ENCODE data around the gene LIX1.

LIX1 gene

DNA sequence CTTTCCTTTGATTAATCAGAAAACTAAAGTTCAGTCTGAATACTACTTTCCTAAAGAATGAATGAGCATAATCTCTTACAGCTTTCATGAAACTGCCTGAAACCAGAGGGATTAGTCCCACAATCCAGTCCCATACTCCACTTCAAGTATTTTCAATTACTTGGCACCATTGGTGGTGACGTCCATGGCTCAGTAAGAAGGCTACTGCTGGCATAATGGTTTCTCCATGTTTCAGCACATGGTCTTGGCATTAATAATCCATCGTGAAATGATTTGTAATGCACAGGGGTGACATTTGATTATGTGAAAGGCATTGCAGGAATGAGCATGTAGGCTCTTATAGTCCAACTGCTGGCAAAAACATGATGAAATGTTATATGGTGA is 23.4 kb downstream of the LIX1 start:
- Histone ChIP-seq H3K4ac (ENCODE audit: low read depth, low read length) (no peak overlapping the region), H3K23ac (ENCODE audit: low read length) (no peak overlapping the region), H2AFZ (ENCODE audit: insufficient read depth, low read length, poor library complexity) (no peak overlapping the region), H3K9me3 (ENCODE audit: insufficient read depth, low read depth, low read length) (no peaks in the 10 kb centered on the region), H2BK120ac (ENCODE audit: insufficient read depth, low read length, poor library complexity) (no peak overlapping the region), H3K18ac (ENCODE audit: low read length) (no peak overlapping the region), H3K9ac (ENCODE audit: low read length) (no peak overlapping the region), H3K79me1 (ENCODE audit: low read length) (no peaks in the 10 kb centered on the region), H2BK12ac (ENCODE audit: low read length) (no peak overlapping the region), H4K12ac (ENCODE audit: low read depth, low read length) (no peak overlapping the region), H4K91ac (ENCODE audit: low read depth, low read length) (no peak overlapping the region), H3K27me3 (ENCODE audit: insufficient read depth, low read length) (no peaks in the 10 kb centered on the region), H4K8ac (ENCODE audit: low read depth, low read length) (no peak overlapping the region), H3K36me3 (ENCODE audit: control insufficient read depth in 1 of 2, insufficient read depth in 2 of 2, low read length in 2 of 2) (no peaks in the 10 kb centered on the region), H3K4me1 (ENCODE audit: control insufficient read depth in 1 of 2, insufficient read depth in 2 of 2, low read length in 2 of 2) (peaks cover 0 to 3% of the 10 kb centered on the region in 2 experiments), H3K4me3 (ENCODE audit: low read depth, low read length) (no peak overlapping the region), H3K27ac (ENCODE audit: low read depth, low read length) (no peak overlapping the region), H3K4me2 (ENCODE audit: low read length) (no peak overlapping the region), H3K14ac (ENCODE audit: low read length) (no peak overlapping the region), H2BK5ac (ENCODE audit: low read depth, low read length, poor library complexity) (no peak overlapping the region), H2AK5ac (ENCODE audit: low read length) (no peak overlapping the region), H3K79me2 (ENCODE audit: control insufficient read depth, insufficient read depth, low read length, poor library complexity) (no peaks in the 10 kb centered on the region)
- DNase-seq = no peak
- WGBS (ENCODE audit: extremely low coverage, insufficient coverage, insufficient read length) = no CpG with 5 or more reads among the region's 2 CpGs

DNA sequence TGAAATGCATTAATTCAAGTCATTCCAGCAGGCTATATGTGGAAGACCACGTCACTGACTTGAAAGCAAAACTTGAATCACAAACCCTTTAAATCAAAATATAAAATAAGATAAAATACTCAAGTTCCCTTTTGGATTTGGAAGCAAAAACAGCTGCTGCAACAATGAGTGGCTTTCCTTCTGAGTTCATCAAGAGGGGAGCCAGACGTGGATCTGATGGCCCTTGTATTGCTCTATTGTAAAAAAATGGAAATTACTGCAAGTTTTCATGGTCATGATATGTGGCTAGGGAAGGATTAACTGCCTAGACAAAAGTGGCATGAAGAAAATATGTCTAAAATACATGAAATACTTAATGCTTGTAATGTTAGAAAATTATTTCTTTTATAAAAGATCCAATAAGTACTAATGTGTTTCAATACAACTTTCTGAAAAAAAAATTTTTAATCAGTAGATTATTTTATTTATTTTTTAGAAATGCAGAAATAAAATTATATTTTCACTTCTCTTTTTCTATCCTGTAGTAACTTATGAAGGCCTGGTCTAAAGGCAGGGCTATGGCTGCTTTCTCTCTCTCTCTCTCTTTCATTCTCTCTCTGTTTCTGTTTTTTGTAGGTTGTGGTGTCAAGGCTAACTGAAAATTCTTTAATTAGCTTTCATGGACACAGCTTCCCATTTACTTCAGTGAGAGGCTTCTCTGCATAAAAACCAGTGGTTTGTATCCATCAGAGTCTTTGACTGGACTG is 24.0 kb downstream of the LIX1 start:
- H4K91ac ChIP-seq (ENCODE audit: low read depth, low read length) = no peak overlapping the region
- H2BK12ac ChIP-seq (ENCODE audit: low read length) = no peak overlapping the region
- no CpG with 5 or more reads among the region's 2 CpGs for WGBS (ENCODE audit: extremely low coverage, insufficient coverage, insufficient read length)

DNA sequence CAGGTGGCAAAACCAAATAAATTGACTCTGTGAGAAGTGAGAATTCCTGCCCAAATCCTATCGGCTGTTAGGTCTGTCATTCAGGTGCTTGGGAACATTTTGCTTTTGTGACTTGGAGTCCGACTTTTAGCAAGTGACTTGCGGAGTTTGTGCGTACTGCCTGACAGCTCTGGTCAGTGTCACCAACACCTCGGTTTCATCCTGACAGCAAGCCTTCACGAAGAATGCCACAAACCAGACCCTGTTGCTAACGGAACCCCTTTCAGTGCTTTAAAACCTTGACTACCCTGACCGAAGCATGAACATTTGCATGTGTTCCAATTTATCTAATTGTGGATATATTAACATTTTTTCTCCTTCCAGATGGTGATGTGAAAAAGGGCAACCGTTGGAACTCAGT is 26.5 kb downstream of the LIX1 start:
- Histone ChIP-seq H2AK5ac (ENCODE audit: low read length) (no peak overlapping the region), H3K4me3 (ENCODE audit: low read depth, low read length) (no peak overlapping the region), H3K36me3 (ENCODE audit: control insufficient read depth in 1 of 2, insufficient read depth in 2 of 2, low read length in 2 of 2) (no peaks in the 10 kb centered on the region), H3K27me3 (ENCODE audit: insufficient read depth, low read length) (no peaks in the 10 kb centered on the region), H2AFZ (ENCODE audit: insufficient read depth, low read length, poor library complexity) (no peak overlapping the region), H3K79me1 (ENCODE audit: low read length) (no peaks in the 10 kb centered on the region), H2BK5ac (ENCODE audit: low read depth, low read length, poor library complexity) (no peak overlapping the region), H4K12ac (ENCODE audit: low read depth, low read length) (no peak overlapping the region), H2BK12ac (ENCODE audit: low read length) (no peak overlapping the region), H3K18ac (ENCODE audit: low read length) (no peak overlapping the region), H3K14ac (ENCODE audit: low read length) (no peak overlapping the region), H3K4me2 (ENCODE audit: low read length) (no peak overlapping the region), H2BK120ac (ENCODE audit: insufficient read depth, low read length, poor library complexity) (no peak overlapping the region), H3K79me2 (ENCODE audit: control insufficient read depth, insufficient read depth, low read length, poor library complexity) (no peaks in the 10 kb centered on the region), H3K4ac (ENCODE audit: low read depth, low read length) (no peak overlapping the region), H3K9me3 (ENCODE audit: insufficient read depth, low read depth, low read length) (no peaks in the 10 kb centered on the region), H4K8ac (ENCODE audit: low read depth, low read length) (no peak overlapping the region), H3K23ac (ENCODE audit: low read length) (no peak overlapping the region), H3K4me1 (ENCODE audit: control insufficient read depth in 1 of 2, insufficient read depth in 2 of 2, low read length in 2 of 2) (peaks cover 0 to 3% of the 10 kb centered on the region in 2 experiments), H3K27ac (ENCODE audit: low read depth, low read length) (no peak overlapping the region), H3K9ac (ENCODE audit: low read length) (no peak overlapping the region), H4K91ac (ENCODE audit: low read depth, low read length) (no peak overlapping the region)
- DNase-seq = no peak
- no CpG with 5 or more reads among the region's 9 CpGs for WGBS (ENCODE audit: extremely low coverage, insufficient coverage, insufficient read length)

More for the DNA sequence above, 24.0 kb downstream of the LIX1 start:
- no peak overlapping the region for H2BK120ac ChIP-seq (ENCODE audit: insufficient read depth, low read length, poor library complexity)
- no peak overlapping the region for H2AK5ac ChIP-seq (ENCODE audit: low read length)
- no peak overlapping the region for H4K12ac ChIP-seq (ENCODE audit: low read depth, low read length)
- no peak overlapping the region for H2BK5ac ChIP-seq (ENCODE audit: low read depth, low read length, poor library complexity)
- no peak overlapping the region for H3K23ac ChIP-seq (ENCODE audit: low read length)
- no peak overlapping the region for H3K18ac ChIP-seq (ENCODE audit: low read length)
- H3K9ac ChIP-seq (ENCODE audit: low read length) = no peak overlapping the region
- no peak overlapping the region for H3K27ac ChIP-seq (ENCODE audit: low read depth, low read length)
- H4K8ac ChIP-seq (ENCODE audit: low read depth, low read length) = no peak overlapping the region
- no peaks in the 10 kb centered on the region for H3K79me1 ChIP-seq (ENCODE audit: low read length)
- H3K4me3 ChIP-seq (ENCODE audit: low read depth, low read length) = no peak overlapping the region
- H3K4me2 ChIP-seq (ENCODE audit: low read length) = no peak overlapping the region
- no peaks in the 10 kb centered on the region for H3K79me2 ChIP-seq (ENCODE audit: control insufficient read depth, insufficient read depth, low read length, poor library complexity)
- no peaks in the 10 kb centered on the region for H3K36me3 ChIP-seq (ENCODE audit: control insufficient read depth in 1 of 2, insufficient read depth in 2 of 2, low read length in 2 of 2)
- no peak overlapping the region for H3K4ac ChIP-seq (ENCODE audit: low read depth, low read length)
- DNase-seq = no peak
- H3K27me3 ChIP-seq (ENCODE audit: insufficient read depth, low read length) = no peaks in the 10 kb centered on the region
- H3K9me3 ChIP-seq (ENCODE audit: insufficient read depth, low read depth, low read length) = no peaks in the 10 kb centered on the region
- H2AFZ ChIP-seq (ENCODE audit: insufficient read depth, low read length, poor library complexity) = no peak overlapping the region
- H3K14ac ChIP-seq (ENCODE audit: low read length) = no peak overlapping the region
- H3K4me1 ChIP-seq (ENCODE audit: control insufficient read depth in 1 of 2, insufficient read depth in 2 of 2, low read length in 2 of 2) = peaks cover 0 to 3% of the 10 kb centered on the region in 2 experiments

DNA sequence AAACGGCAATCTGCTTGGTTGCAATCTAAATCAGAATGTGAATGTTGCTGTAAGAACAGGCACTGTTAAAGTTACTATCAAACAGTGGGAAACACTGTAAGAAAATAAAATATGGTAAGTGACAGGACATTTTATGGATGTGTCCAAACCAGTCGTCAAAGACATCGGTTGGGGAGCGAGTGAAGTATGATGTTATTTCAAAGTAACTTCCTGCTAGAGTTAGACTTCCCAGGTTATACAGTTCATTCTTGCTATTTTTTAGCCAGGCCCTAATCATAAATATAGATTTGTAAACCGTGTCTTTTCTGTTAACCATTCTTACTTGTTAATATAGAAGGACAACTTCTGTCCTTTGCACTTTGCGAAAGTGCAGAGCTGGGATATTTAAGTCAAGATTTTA is 30.2 kb downstream of the LIX1 start:
- H3K27ac ChIP-seq (ENCODE audit: low read depth, low read length) = no peak overlapping the region
- H3K4me2 ChIP-seq (ENCODE audit: low read length) = no peak overlapping the region
- no peak overlapping the region for H2BK12ac ChIP-seq (ENCODE audit: low read length)
- H2BK5ac ChIP-seq (ENCODE audit: low read depth, low read length, poor library complexity) = no peak overlapping the region
- H3K79me1 ChIP-seq (ENCODE audit: low read length) = no peaks in the 10 kb centered on the region
- no peaks in the 10 kb centered on the region for H3K79me2 ChIP-seq (ENCODE audit: control insufficient read depth, insufficient read depth, low read length, poor library complexity)
- H3K9ac ChIP-seq (ENCODE audit: low read length) = no peak overlapping the region
- H3K27me3 ChIP-seq (ENCODE audit: insufficient read depth, low read length) = no peaks in the 10 kb centered on the region
- no peak overlapping the region for H3K18ac ChIP-seq (ENCODE audit: low read length)
- no peak overlapping the region for H3K23ac ChIP-seq (ENCODE audit: low read length)
- no peak overlapping the region for H4K8ac ChIP-seq (ENCODE audit: low read depth, low read length)
- H3K4ac ChIP-seq (ENCODE audit: low read depth, low read length) = no peak overlapping the region
- no peak overlapping the region for H2AK5ac ChIP-seq (ENCODE audit: low read length)
- no peak overlapping the region for H2AFZ ChIP-seq (ENCODE audit: insufficient read depth, low read length, poor library complexity)
- WGBS (ENCODE audit: extremely low coverage, insufficient coverage, insufficient read length) = no CpG with 5 or more reads among the region's 6 CpGs
- DNase-seq = no peak
- no peak overlapping the region for H3K14ac ChIP-seq (ENCODE audit: low read length)
- no peak overlapping the region for H3K4me3 ChIP-seq (ENCODE audit: low read depth, low read length)
- H3K9me3 ChIP-seq (ENCODE audit: insufficient read depth, low read depth, low read length) = no peaks in the 10 kb centered on the region
- H4K91ac ChIP-seq (ENCODE audit: low read depth, low read length) = no peak overlapping the region
- no peak overlapping the region for H2BK120ac ChIP-seq (ENCODE audit: insufficient read depth, low read length, poor library complexity)
- H3K4me1 ChIP-seq (ENCODE audit: control insufficient read depth in 1 of 2, insufficient read depth in 2 of 2, low read length in 2 of 2) = peaks cover 0 to 3% of the 10 kb centered on the region in 2 experiments
- no peak overlapping the region for H4K12ac ChIP-seq (ENCODE audit: low read depth, low read length)
- H3K36me3 ChIP-seq (ENCODE audit: control insufficient read depth in 1 of 2, insufficient read depth in 2 of 2, low read length in 2 of 2) = peaks cover 0 to 1% of the 10 kb centered on the region in 2 experiments

Data from trophoblast cell (in vitro differentiated cells and primary cell).